ENCODE data around the gene SLCO3A1.

- no peak for TF ChIP-seq POLR2A (IDR thresholded peaks at IDR 0.05)
- TF ChIP-seq, protein P1, sequence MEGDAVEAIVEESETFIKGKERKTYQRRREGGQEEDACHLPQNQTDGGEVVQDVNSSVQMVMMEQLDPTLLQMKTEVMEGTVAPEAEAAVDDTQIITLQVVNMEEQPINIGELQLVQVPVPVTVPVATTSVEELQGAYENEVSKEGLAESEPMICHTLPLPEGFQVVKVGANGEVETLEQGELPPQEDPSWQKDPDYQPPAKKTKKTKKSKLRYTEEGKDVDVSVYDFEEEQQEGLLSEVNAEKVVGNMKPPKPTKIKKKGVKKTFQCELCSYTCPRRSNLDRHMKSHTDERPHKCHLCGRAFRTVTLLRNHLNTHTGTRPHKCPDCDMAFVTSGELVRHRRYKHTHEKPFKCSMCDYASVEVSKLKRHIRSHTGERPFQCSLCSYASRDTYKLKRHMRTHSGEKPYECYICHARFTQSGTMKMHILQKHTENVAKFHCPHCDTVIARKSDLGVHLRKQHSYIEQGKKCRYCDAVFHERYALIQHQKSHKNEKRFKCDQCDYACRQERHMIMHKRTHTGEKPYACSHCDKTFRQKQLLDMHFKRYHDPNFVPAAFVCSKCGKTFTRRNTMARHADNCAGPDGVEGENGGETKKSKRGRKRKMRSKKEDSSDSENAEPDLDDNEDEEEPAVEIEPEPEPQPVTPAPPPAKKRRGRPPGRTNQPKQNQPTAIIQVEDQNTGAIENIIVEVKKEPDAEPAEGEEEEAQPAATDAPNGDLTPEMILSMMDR (IDR thresholded peaks at IDR 0.05): no peak
- TF ChIP-seq POLR2AphosphoS5 (IDR thresholded peaks at IDR 0.05): no peak
These were observed 351.8 kb downstream of the SLCO3A1 start for GRCh38 chr15:92205255-92205739.
